ENCODE results near the gene KIDINS220.

GRCh38 chr2:8752385-8752784 is 85.0 kb downstream of the KIDINS220 start:
- TF ChIP-seq EP300 (IDR thresholded peaks at IDR 0.05) (no peak), CTCF (IDR thresholded peaks at IDR 0.05) (no peak), BCL3 (IDR thresholded peaks at IDR 0.05) (no peak), RCOR1 (IDR thresholded peaks at IDR 0.05; ENCODE audit: low read depth, low read length) (no peak), RAD21 (conservative IDR thresholded peaks at IDR 0.05 in 1 of 2, IDR thresholded peaks at IDR 0.05 in 1 of 2) (no peak), JUN (IDR thresholded peaks at IDR 0.05) (no peak), POLR2A (IDR thresholded peaks at IDR 0.05; ENCODE audit: low read length) (no peak), NPAS2 (CRISPR knock-in tag; IDR thresholded peaks at IDR 0.05; ENCODE audit: borderline replicate concordance) (no peak), SMC3 (IDR thresholded peaks at IDR 0.05) (no peak), MAFK (IDR thresholded peaks at IDR 0.05; ENCODE audit: partially characterized antibody) (no peak), FOSB (CRISPR knock-in tag; IDR thresholded peaks at IDR 0.05) (no peak)
